Gastroesophageal sphincter (tissue), 4 donors: ENCODE measurements around the gene R3HDML. TPM values are rescaled to one million over a fixed set of nuclear protein-coding genes. Genes with fewer than 3 reads are reported as not detected.

Source experiments
- ATAC-seq: fragments of 150-250 bp; one replicate; pipeline ENCODE4 v1.9.1; 2016; ENCODE audit warnings: mild to moderate bottlenecking, moderate library complexity
- H3K27ac ChIP-seq, 4 donors: fragments of 200-600 bp; sonication (generic) in 3 of 4; 1 replicate in 3 of 4; 2 replicates in 1 of 4; pipeline ENCODE4 v1.5.1; 2016 to 2019
- H3K27me3 ChIP-seq: fragments of 200-600 bp; sonication (generic); one replicate; pipeline ENCODE4 v1.5.1; 2019
- H3K36me3 ChIP-seq, 2 donors: fragments of 200-600 bp; sonication (generic); one replicate each; pipeline ENCODE4 v1.5.1; 2019; ENCODE audit warnings: control low read depth in 1 of 2
- H3K4me1 ChIP-seq, 3 donors: fragments of 200-600 bp; sonication (generic); 1 replicate in 2 of 3; 2 replicates in 1 of 3; pipeline ENCODE4 v1.5.1; 2016 to 2019; ENCODE audit warnings: control low read depth in 2 of 3
- H3K4me3 ChIP-seq, 2 donors: fragments of 200-600 bp; sonication (generic); one replicate each; pipeline ENCODE4 v1.5.1; 2019; ENCODE audit warnings: mild to moderate bottlenecking in 1 of 2, moderate library complexity in 1 of 2
- H3K9me3 ChIP-seq, 3 donors: fragments of 200-600 bp; sonication (generic); one replicate each; pipeline ENCODE4 v1.5.1; 2017 to 2019; ENCODE audit warnings: control low read depth in 2 of 3
- EP300 ChIP-seq: sonication (generic); formaldehyde crosslinking; IDR thresholded peaks from one replicate; pipeline ENCODE4 v1.6.1; 2017; ENCODE audit warnings: antibody characterized with exemption, mild to moderate bottlenecking
- POLR2A ChIP-seq, 2 donors: fragments of 450-650 bp; IDR thresholded peaks; one replicate each; pipeline ENCODE4 v1.6.1; 2017; ENCODE audit warnings: antibody characterized with exemption in 2 of 2, mild to moderate bottlenecking in 2 of 2, moderate library complexity in 1 of 2
- POLR2AphosphoS5 ChIP-seq: sonication (generic); formaldehyde crosslinking; IDR thresholded peaks from one replicate; pipeline ENCODE4 v1.6.1; 2017; ENCODE audit warnings: antibody characterized with exemption
- WGBS, 2 donors: methylation state at CpG; one replicate each; pipeline ENCODE4 v1.1.5; 2018; ENCODE audit warnings: low coverage in 1 of 2; 5-methylcytosine and 5-hydroxymethylcytosine counted together
- total RNA-seq, 4 donors: library from RNA; depleted of rRNA; stranded (reverse); fragments of >200 nt; gene quantifications; one replicate each; pipeline ENCODE4 v1.1.0, GENCODE V29; 2016
- TF ChIP-seq, protein P1 (sequence below), 4 experiments: fragments of 200-600 bp in 2 of 4; fragments of 450-650 bp in 2 of 4; sonication (generic) in 1 of 4; IDR thresholded peaks; one replicate each; pipeline ENCODE4 v1.5.1; 2017 to 2019; ENCODE audit warnings: antibody characterized with exemption in 4 of 4, mild to moderate bottlenecking in 2 of 4, moderate library complexity in 2 of 4

Gene R3HDML
- total RNA-seq, 4 donors from 2014 or later: not detected

- Histone ChIP-seq H3K9me3 (no peaks in the 10 kb centered on the region), H3K27ac (no peak overlapping the region), H3K27me3 (peaks cover 63% of the 10 kb centered on the region), H3K4me1 (peaks cover 0 to 8% (median 4%) of the 10 kb centered on the region in 3 donors), H3K4me3 (no peak overlapping the region), H3K36me3 (no peaks in the 10 kb centered on the region)
- WGBS, 2 donors: 8% methylated on average over 2 of the region's 29 CpGs; no CpG with 5 or more reads in 1 of the 2 donors
- TF ChIP-seq POLR2A (IDR thresholded peaks at IDR 0.05) (no peak), EP300 (no peak), POLR2AphosphoS5 (no peak)
- TF ChIP-seq, protein P1, sequence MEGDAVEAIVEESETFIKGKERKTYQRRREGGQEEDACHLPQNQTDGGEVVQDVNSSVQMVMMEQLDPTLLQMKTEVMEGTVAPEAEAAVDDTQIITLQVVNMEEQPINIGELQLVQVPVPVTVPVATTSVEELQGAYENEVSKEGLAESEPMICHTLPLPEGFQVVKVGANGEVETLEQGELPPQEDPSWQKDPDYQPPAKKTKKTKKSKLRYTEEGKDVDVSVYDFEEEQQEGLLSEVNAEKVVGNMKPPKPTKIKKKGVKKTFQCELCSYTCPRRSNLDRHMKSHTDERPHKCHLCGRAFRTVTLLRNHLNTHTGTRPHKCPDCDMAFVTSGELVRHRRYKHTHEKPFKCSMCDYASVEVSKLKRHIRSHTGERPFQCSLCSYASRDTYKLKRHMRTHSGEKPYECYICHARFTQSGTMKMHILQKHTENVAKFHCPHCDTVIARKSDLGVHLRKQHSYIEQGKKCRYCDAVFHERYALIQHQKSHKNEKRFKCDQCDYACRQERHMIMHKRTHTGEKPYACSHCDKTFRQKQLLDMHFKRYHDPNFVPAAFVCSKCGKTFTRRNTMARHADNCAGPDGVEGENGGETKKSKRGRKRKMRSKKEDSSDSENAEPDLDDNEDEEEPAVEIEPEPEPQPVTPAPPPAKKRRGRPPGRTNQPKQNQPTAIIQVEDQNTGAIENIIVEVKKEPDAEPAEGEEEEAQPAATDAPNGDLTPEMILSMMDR (IDR thresholded peaks at IDR 0.05): peak; percentile 48 to 76 (median 52)
- ATAC-seq: peak; percentile 57
Measured at GRCh38 chr20:44388466-44389023, 51.7 kb downstream of the R3HDML start.

- no peak for ATAC-seq
- Histone ChIP-seq H3K4me3 (no peak overlapping the region), H3K9me3 (no peaks in the 10 kb centered on the region), H3K27me3 (peaks cover 59% of the 10 kb centered on the region), H3K27ac (no peak overlapping the region), H3K36me3 (no peaks in the 10 kb centered on the region), H3K4me1 (peaks cover 0 to 8% (median 4%) of the 10 kb centered on the region in 3 donors)
- TF ChIP-seq, protein P1 (IDR thresholded peaks at IDR 0.05): no peak
- TF ChIP-seq POLR2A (IDR thresholded peaks at IDR 0.05): no peak
- TF ChIP-seq EP300: no peak
- 45 to 67% methylated on average over 3 to 6 of the region's 6 CpGs for WGBS, 2 donors
Measured at GRCh38 chr20:44389871-44390270, 53.0 kb downstream of the R3HDML start.

GRCh38 chr20:44390280-44390679 is 53.4 kb downstream of the R3HDML start:
- no peak for ATAC-seq
- Histone ChIP-seq H3K4me3 (no peak overlapping the region), H3K9me3 (no peaks in the 10 kb centered on the region), H3K27me3 (peaks cover 60% of the 10 kb centered on the region), H3K36me3 (no peaks in the 10 kb centered on the region), H3K4me1 (peaks cover 0 to 8% (median 4%) of the 10 kb centered on the region in 3 donors), H3K27ac (no peak overlapping the region)
- WGBS, 2 donors: no CpG with 5 or more reads among the region's 5 CpGs
- no peak for TF ChIP-seq POLR2AphosphoS5
- TF ChIP-seq EP300: no peak
- no peak for TF ChIP-seq POLR2A (IDR thresholded peaks at IDR 0.05)
- TF ChIP-seq, protein P1 (IDR thresholded peaks at IDR 0.05): no peak

DNA sequence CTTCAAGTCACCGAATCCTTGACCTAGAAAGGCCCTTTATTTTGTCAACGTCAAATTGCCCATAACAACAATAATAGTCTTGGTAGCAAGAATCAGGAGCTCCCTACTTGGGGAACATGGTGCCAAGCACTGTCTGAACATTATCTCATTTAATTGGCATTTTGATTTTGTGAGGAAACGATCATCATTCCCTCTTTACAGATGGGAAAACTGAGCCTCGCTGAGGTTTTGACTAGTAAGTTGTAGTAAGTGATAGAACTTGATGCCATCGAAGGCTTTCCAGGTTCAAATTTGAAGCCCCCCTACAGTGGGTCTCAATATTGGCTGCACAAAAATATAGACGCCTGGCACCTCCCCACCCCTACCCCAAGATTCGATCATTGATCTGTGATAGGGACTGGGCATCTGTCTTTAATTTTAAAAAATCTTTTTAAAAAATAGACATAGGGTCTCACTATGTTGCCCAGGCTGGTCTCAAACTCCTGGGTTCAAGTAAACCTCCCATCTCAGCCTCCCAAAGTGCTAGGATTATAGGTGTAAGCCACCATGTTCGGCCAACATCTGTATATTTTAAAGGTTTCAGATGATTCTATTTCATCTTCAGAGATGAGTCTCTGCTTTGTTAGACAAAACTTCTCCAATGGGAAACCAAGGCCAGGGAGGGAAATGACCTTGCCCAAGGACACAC is 55.4 kb downstream of the R3HDML start:
- peaks cover 53% of the 10 kb centered on the region for H3K27me3 ChIP-seq
- WGBS, 2 donors: 91 to 93% methylated on average over 5 to 8 of the region's 8 CpGs
- no peak for TF ChIP-seq POLR2AphosphoS5
- TF ChIP-seq, protein P1 (IDR thresholded peaks at IDR 0.05): no peak
- TF ChIP-seq EP300: no peak
- TF ChIP-seq POLR2A (IDR thresholded peaks at IDR 0.05): no peak
- H3K4me3 ChIP-seq: no peak overlapping the region
- peaks cover 0 to 8% (median 4%) of the 10 kb centered on the region in 3 donors for H3K4me1 ChIP-seq
- H3K9me3 ChIP-seq: no peaks in the 10 kb centered on the region
- H3K27ac ChIP-seq: no peak overlapping the region
- ATAC-seq: no peak
- no peaks in the 10 kb centered on the region for H3K36me3 ChIP-seq
